ENCODE measurements around the gene NEK4. TPM values are rescaled to one million over a fixed set of nuclear protein-coding genes. Genes with fewer than 3 reads are reported as not detected.
"Not testable (repeated sequence)": the region's sequence is repeated elsewhere in the genome, so short reads cannot be mapped to it uniquely, and the experiment has no call there.

Gene NEK4
- polyA plus RNA-seq, 3 donors from 2014 or later: 0.77 to 10.1 (median 5.1) TPM

DNA sequence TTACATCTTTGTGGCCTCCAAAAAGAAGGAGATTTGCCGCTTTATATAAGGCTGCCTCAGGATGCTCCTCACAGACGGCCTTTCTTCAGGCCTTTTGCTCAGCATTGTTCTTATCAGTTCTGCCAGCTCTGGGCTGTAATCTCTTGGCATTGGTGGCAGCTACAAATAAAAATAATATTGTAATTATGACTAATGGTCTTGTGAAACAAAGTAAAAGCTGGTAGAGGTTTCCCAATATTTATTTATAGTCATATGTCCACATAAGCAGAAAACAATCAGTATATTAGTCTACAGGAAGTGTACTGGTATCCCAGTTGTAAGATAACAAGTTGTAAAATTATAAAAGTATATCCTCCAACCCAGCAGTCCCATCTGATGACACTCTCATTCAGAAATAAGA, 7.3 kb downstream of the NEK4 start:
- no peak for DNase-seq
- H3K36me3 Mint-ChIP-seq: peaks cover 22 to 38% (median 27%) of the 10 kb centered on the region in 3 donors
- H3K4me1 Mint-ChIP-seq: no peaks in the 10 kb centered on the region
- H3K27ac Mint-ChIP-seq: no peak overlapping the region
- H3K27me3 Mint-ChIP-seq (ENCODE audit: low read depth in 3 of 3): no peaks in the 10 kb centered on the region
- no peak overlapping the region for H3K4me3 Mint-ChIP-seq
- H3K9me3 Mint-ChIP-seq: no peaks in the 10 kb centered on the region

DNA sequence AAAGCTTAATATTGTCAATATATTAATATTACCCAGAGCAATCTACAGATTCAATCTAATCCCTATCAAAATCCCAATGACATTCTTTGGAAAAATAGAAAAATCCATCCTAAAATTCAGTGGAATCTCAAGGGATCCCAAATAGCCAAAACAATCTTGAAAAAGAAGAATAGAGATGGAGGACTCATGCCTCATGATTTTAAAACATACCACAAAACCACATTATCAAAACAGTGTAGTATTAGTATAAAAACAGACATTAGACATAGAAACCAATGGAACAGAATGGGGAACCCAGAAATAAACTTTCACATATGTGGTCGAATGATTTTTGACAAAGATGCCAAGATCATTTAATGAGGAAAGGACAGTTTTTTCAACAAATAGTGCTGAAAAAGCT, 14.6 kb downstream of the NEK4 start:
- Mint-ChIP-seq H3K27me3 (ENCODE audit: low read depth in 3 of 3) (no peaks in the 10 kb centered on the region), H3K4me1 (no peaks in the 10 kb centered on the region), H3K4me3 (no peak overlapping the region), H3K9me3 (no peaks in the 10 kb centered on the region), H3K36me3 (peaks cover 29 to 40% (median 37%) of the 10 kb centered on the region in 3 donors), H3K27ac (no peak overlapping the region)
- no peak for DNase-seq

DNA sequence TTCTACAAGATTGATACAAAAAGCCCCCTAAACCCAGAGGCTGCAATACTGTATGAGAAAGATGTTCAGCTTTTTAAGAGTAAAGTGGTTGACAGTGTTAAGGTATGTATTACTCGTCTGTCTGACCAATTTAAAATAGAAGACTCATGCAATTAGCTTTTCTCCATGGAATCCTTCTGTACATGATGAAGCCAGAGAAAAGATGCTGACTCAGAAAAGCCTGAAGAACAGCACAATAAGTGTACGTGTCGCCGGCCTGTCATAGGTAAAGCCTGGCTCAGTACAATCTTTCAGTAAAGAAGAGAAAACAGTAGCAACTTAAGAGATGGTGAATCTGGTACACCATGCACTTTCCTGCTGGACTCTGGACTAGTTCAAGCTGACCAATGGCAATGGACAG, 16.4 kb downstream of the NEK4 start:
- peaks cover 31 to 42% (median 34%) of the 10 kb centered on the region in 3 donors for H3K36me3 Mint-ChIP-seq
- H3K27me3 Mint-ChIP-seq (ENCODE audit: low read depth in 3 of 3): no peaks in the 10 kb centered on the region
- H3K4me3 Mint-ChIP-seq: no peak overlapping the region

DNA sequence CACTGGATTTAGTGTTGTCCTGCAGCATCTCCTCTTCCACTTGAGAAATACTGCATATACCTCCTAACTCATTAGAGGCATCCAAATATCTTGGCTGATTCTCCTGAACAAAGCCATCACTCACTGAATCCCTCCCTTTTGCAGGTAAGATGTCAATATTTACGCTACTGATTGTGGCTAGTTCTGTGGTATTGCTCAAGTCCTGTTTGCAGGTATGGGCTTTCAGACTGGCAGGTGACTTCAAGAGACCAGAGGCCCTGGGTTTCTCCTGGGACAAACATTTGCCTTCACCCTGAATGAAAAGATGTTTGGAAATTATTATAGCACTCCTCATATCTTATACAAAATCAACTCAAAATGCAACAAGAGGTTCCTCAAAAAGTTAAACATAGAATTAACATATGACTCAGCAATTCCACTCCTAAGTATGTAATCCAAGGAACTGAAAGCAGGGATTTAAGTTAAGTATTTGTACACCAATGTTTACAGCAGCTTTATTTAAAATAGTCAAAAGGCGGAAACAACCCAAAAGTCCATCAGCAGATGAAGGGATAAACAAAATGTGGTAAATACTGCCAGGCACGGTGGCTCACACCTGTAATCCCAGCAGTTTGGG, 18.6 kb downstream of the NEK4 start:
- Mint-ChIP-seq H3K27ac (peak overlapping the region in 1 of 6 donors; percentile 27), H3K36me3 (peaks cover 25 to 37% (median 25%) of the 10 kb centered on the region in 3 donors), H3K9me3 (no peaks in the 10 kb centered on the region)

More for the DNA sequence above, 16.4 kb downstream of the NEK4 start:
- Mint-ChIP-seq H3K9me3 (no peaks in the 10 kb centered on the region), H3K27ac (no peak overlapping the region), H3K4me1 (no peaks in the 10 kb centered on the region)
- no peak for DNase-seq

DNA sequence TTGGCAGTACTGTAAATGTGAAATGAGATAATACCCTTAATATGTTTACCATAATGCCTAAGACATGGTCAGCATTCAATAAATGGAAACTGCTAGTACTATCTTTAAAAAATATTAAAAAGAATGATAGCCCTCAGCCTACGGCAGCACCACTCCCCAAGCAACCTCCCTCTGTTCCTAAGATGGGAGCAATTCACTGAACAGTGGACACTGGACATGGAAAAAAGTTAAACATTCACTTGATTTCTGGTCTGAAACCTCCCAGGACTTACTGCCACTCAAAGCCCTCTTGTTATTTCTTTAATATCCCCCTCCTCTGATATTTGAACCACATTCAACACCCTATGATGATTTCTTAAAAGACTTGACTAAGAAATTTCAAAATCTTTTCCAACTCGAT, 27.0 kb downstream of the NEK4 start:
- no peaks in the 10 kb centered on the region for H3K4me1 Mint-ChIP-seq
- H3K27ac Mint-ChIP-seq: peak overlapping the region in 1 of 6 donors; percentile 40
- H3K36me3 Mint-ChIP-seq: peaks cover 32 to 42% (median 36%) of the 10 kb centered on the region in 3 donors

More for the DNA sequence above, 18.6 kb downstream of the NEK4 start:
- no peaks in the 10 kb centered on the region for H3K4me1 Mint-ChIP-seq
- H3K4me3 Mint-ChIP-seq: no peak overlapping the region
- DNase-seq: no peak
- H3K27me3 Mint-ChIP-seq (ENCODE audit: low read depth in 3 of 3): peaks cover 0 to 1% (median 0%) of the 10 kb centered on the region in 3 donors

DNA sequence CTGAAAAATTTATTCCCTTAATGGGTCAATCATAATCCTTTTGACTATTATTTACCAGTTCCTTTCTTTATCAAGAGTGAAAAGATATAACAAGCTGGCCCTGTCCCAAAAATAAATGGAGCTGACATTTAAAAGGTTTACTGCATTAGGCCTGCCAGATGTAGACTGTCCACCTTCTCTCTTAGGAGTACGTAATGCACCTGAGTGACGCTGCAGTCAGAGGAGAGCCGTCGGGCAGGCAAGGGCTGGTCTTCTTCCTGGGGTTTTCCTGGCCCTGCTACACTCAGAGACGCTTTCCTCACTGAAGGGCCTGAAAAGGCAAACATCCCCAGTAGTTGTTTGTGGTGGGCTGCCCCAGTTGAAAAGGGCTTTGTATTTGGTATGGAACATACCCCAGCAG, 27.6 kb downstream of the NEK4 start:
- Mint-ChIP-seq H3K27me3 (ENCODE audit: low read depth in 3 of 3) (peaks cover 0 to 1% (median 0%) of the 10 kb centered on the region in 3 donors), H3K4me3 (no peak overlapping the region), H3K36me3 (peaks cover 27 to 37% (median 31%) of the 10 kb centered on the region in 3 donors), H3K27ac (no peak overlapping the region), H3K4me1 (no peaks in the 10 kb centered on the region), H3K9me3 (no peaks in the 10 kb centered on the region)
- DNase-seq: no peak

More for the DNA sequence above, 27.0 kb downstream of the NEK4 start:
- no peak for DNase-seq
- no peaks in the 10 kb centered on the region for H3K9me3 Mint-ChIP-seq
- H3K27me3 Mint-ChIP-seq (ENCODE audit: low read depth in 3 of 3): peaks cover 0 to 1% (median 0%) of the 10 kb centered on the region in 3 donors
- H3K4me3 Mint-ChIP-seq: no peak overlapping the region

DNA sequence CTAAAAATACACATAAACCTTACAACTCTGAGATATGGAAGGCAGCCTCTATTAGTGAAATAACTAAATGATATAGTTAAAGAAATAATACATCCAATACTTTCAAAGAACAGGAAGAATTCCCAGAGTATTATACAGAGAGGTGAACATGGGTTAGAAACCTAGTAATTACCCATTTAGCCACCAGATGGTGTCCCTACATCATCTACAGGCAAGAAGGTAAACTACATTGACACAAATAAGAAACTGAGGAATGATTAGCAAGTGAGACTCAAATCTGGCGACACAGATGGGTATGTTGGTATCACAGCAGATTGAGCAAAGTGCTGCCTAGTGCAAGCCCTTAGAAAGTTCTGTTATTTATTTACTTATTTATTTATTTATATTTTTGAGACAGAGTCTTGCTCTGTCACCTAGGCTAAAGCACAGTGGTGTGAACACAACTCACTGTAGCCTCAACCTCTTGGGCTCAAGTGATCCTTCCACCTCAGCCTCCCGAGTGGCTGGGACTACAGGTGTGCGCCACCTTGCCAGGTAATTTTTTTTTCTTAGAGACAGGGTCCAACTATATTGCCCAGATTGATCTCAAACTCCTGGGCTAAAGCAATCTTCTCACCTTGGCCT, 28.2 kb downstream of the NEK4 start:
- DNase-seq: peak in 2 of 3 donors; percentile 23 to 30
- no peaks in the 10 kb centered on the region for H3K4me1 Mint-ChIP-seq
- H3K9me3 Mint-ChIP-seq: no peaks in the 10 kb centered on the region
- peak overlapping the region in 1 of 6 donors; percentile 45 for H3K27ac Mint-ChIP-seq
- no peak overlapping the region for H3K4me3 Mint-ChIP-seq
- H3K27me3 Mint-ChIP-seq (ENCODE audit: low read depth in 3 of 3): no peaks in the 10 kb centered on the region
- peaks cover 27 to 38% (median 31%) of the 10 kb centered on the region in 3 donors for H3K36me3 Mint-ChIP-seq

DNA sequence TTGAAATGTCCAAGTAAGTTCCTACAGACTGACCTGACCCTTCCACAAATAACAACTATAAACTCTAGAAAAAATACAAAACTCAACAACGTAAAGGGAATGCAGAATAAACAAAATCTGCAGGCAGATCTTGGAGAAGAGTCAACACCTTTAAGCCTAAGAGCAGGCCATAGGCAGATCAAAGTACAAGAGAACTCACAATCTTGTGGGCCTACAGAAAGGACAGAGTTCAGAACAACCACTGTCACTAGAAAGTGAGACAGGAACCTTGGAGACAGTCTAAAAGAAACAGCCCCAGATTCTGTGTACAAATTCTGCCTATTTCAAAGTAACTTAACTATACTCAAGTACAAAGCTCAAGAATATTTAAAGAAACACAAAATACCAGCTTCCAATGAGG, 31.0 kb downstream of the NEK4 start:
- DNase-seq: no peak
- Mint-ChIP-seq H3K4me3 (no peak overlapping the region), H3K36me3 (peaks cover 23 to 43% (median 24%) of the 10 kb centered on the region in 3 donors), H3K27ac (no peak overlapping the region), H3K9me3 (no peaks in the 10 kb centered on the region), H3K27me3 (ENCODE audit: low read depth in 3 of 3) (no peaks in the 10 kb centered on the region), H3K4me1 (no peaks in the 10 kb centered on the region)

DNA sequence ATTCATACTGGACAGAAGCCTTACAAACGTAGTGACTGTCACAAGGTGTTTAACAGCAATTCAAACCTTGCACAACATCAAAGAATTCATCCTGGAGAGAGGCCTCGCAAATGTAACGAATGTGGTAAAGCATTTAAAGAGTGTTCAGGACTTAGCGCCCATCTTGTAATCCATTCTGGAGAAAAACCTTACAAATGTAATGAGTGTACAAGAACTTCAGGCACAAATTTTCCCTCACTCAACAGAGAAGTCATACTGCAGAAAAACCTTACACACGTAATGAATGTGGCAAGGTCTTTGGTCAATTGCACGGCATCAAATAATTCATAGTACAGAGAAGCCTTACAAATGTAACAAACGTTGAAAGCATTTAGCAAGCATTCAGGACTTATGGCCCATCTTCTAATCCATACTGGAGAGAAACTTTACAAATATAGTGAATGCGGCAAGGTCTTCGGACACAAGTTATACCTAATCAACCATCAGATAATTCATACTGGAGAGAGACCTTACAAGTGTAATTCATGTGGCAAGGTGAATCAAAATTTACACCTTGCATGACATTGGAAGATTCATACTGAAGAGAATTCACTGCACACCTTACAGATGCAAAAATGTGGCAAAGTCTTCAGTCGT, 37.4 kb downstream of the NEK4 start:
- no peak for DNase-seq
- peaks cover 0 to 16% (median 6%) of the 10 kb centered on the region in 6 donors for H3K9me3 Mint-ChIP-seq
- no peak overlapping the region for H3K4me3 Mint-ChIP-seq
- H3K36me3 Mint-ChIP-seq: peaks cover 41 to 72% (median 47%) of the 10 kb centered on the region in 3 donors
- no peaks in the 10 kb centered on the region for H3K27me3 Mint-ChIP-seq (ENCODE audit: low read depth in 3 of 3)
- H3K27ac Mint-ChIP-seq: no peak overlapping the region
- peaks cover 0 to 4% of the 10 kb centered on the region in 2 donors for H3K4me1 Mint-ChIP-seq

DNA sequence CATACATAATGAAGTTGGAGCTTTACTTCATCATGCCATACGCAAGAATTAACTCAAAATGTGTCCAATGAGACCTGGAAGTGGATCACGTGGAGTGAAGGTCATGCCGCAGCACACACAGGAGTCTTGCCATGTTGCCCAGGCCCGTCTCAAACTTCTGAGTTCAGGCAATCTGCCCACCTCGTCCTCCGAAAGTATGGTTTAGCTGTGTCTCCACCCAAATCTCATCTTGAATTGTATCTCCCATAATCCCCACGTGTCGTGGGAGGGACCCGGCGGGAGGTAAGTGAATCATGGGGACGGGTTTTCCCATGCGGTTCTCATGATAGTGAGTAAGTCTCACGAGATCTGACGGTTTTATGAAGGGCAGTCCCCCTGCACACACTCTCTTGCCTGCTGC, 39.1 kb downstream of the NEK4 start:
- H3K27ac Mint-ChIP-seq: no peak overlapping the region
- no peak for DNase-seq
- peaks cover 43 to 72% (median 58%) of the 10 kb centered on the region in 3 donors for H3K36me3 Mint-ChIP-seq
- peaks cover 0 to 4% of the 10 kb centered on the region in 2 donors for H3K4me1 Mint-ChIP-seq
- H3K4me3 Mint-ChIP-seq: no peak overlapping the region
- no peaks in the 10 kb centered on the region for H3K27me3 Mint-ChIP-seq (ENCODE audit: low read depth in 3 of 3)
- H3K9me3 Mint-ChIP-seq: peaks cover 1 to 18% (median 6%) of the 10 kb centered on the region in 6 donors

DNA sequence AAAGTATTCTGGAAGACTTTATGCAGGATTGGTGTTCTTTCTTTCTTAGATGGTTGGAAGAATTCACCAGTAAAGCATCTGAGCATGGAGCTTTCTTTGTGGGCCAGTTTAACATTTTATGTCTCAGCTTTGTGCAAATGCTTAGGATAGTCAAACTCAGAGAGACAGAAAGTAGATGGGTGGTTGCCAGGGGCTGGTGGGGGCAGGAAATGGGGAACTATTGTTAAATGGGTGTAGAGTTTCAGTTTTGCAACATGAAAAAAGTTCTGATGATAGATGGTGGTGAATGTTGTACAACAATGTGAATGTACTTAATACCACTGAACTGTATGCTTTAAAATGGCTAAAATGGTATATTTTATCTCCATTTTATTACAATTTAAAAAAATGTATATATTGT, 40.1 kb downstream of the NEK4 start:
- Mint-ChIP-seq H3K36me3 (peaks cover 39 to 70% (median 64%) of the 10 kb centered on the region in 3 donors), H3K4me1 (peaks cover 0 to 4% of the 10 kb centered on the region in 2 donors), H3K9me3 (peaks cover 1 to 18% (median 6%) of the 10 kb centered on the region in 6 donors), H3K27ac (no peak overlapping the region), H3K4me3 (no peak overlapping the region), H3K27me3 (ENCODE audit: low read depth in 3 of 3) (no peaks in the 10 kb centered on the region)
- DNase-seq: no peak

DNA sequence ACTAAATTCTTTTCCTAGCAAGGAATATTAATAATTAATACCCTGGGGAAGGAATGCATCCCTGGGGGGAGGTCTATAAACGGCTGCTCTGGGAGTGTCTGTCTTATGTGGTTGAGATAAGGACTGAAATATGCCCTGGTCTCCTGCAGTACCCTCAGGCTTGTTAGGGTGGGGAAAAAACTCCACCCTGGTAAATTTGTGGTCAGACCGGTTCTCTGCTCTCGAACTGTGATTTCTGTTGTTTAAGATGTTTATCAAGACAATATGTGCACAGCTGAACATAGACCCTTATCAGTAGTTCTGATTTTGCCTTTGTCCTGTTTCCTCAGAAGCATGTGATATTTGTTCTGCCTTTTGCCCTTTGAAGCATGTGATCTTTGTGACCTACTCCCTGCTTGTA, 42.0 kb downstream of the NEK4 start:
- peaks cover 33 to 64% (median 57%) of the 10 kb centered on the region in 3 donors for H3K36me3 Mint-ChIP-seq
- DNase-seq; H3K27me3 Mint-ChIP-seq (ENCODE audit: low read depth in 3 of 3); H3K4me1 Mint-ChIP-seq; H3K4me3 Mint-ChIP-seq; H3K27ac Mint-ChIP-seq: not testable (repeated sequence)
- peaks cover 1 to 18% (median 6%) of the 10 kb centered on the region in 6 donors for H3K9me3 Mint-ChIP-seq

DNA sequence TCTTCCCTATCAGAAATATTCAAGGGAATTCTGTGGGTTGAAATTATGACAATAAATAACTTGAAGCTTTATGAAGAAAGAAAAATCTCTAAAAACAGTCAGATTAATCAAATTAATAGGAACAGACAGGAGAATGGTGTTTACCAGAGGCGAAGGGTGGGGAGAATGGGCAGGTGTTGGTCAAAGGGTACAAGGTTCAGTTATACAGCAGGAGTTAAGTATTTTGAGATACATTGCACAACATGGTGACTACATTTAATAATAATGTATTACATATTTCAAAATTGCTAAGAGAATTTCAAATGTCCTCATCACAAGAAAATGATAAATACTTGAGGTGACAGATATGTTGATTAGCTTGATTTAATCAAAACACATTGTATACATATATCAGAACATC, 46.2 kb downstream of the NEK4 start:
- peaks cover 9 to 35% (median 29%) of the 10 kb centered on the region in 3 donors for H3K36me3 Mint-ChIP-seq
- peaks cover 1 to 11% (median 6%) of the 10 kb centered on the region in 6 donors for H3K9me3 Mint-ChIP-seq
- no peaks in the 10 kb centered on the region for H3K27me3 Mint-ChIP-seq (ENCODE audit: low read depth in 3 of 3)
- H3K27ac Mint-ChIP-seq: no peak overlapping the region
- DNase-seq: no peak
- no peak overlapping the region for H3K4me3 Mint-ChIP-seq
- peaks cover 18 to 19% of the 10 kb centered on the region in 2 donors for H3K4me1 Mint-ChIP-seq

DNA sequence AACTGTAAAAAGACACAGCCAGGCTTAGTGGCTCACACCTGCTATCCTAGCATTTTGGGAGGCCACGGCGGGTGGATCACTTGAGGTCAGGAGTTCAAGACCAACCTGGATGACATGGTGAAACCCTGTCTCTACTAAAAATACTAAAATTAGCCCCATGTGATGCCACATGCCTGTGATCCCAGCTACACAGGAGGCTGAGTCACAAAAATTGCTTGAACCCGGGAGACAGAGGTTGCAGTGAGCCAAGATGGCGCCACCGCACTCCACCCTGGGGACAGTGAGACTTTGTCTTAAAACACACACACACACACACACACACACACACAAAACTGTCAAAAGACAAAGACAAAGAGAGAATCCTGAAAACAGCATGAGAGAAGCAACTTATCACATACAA, 46.8 kb downstream of the NEK4 start:
- Mint-ChIP-seq H3K4me1 (peaks cover 18 to 20% of the 10 kb centered on the region in 2 donors), H3K4me3 (no peak overlapping the region), H3K27me3 (ENCODE audit: low read depth in 3 of 3) (no peaks in the 10 kb centered on the region), H3K27ac (peak overlapping the region in 1 of 6 donors; percentile 41), H3K9me3 (peaks cover 1 to 8% (median 5%) of the 10 kb centered on the region in 6 donors), H3K36me3 (peaks cover 12 to 36% (median 29%) of the 10 kb centered on the region in 3 donors)
- DNase-seq: no peak
